GM19099 (cell line): ENCODE data around the gene CDKL2.

ENCODE experiments used
- POLR2A ChIP-seq: IDR thresholded peaks from 3 replicates; pipeline ENCODE4 v1.6.1; 2011; ENCODE audit warnings: low read depth; ENCODE audit not compliant: insufficient read length; ENCODE audit errors: extremely low read depth

Gene CDKL2

GRCh38 chr4:75530556-75531322 lies 99.6 kb downstream of the CDKL2 start:
- TF ChIP-seq POLR2A = no peak
